GM11168 (cell line): ENCODE data around the gene ARHGAP18.

Experiments used
- in situ Hi-C: fragments of 300-500 bp; cut with MboI; formaldehyde crosslinking; loops from one replicate; pipeline ENCODE4 v1.12.0; 2022; ENCODE audit warnings: low sequenced_read_pairs; ENCODE audit not compliant: unreplicated experiment

Gene ARHGAP18

GRCh38 chr6:129647044-129647443, 62.9 kb downstream of the ARHGAP18 start:
- in situ Hi-C loops = no loop called here

- in situ Hi-C loops = no loop called here
Measured at GRCh38 chr6:129646642-129647041, 63.3 kb downstream of the ARHGAP18 start.

GRCh38 chr6:129645830-129646579, 64.0 kb downstream of the ARHGAP18 start:
- in situ Hi-C loops = no loop called here

GRCh38 chr6:129645106-129645829, 64.7 kb downstream of the ARHGAP18 start:
- in situ Hi-C loops = no loop called here

GRCh38 chr6:129644567-129645015, 65.4 kb downstream of the ARHGAP18 start:
- in situ Hi-C loops = no loop called here

- in situ Hi-C loops = no loop called here
Measured at GRCh38 chr6:129643968-129644367, 66.0 kb downstream of the ARHGAP18 start.

GRCh38 chr6:129643176-129643575, 66.8 kb downstream of the ARHGAP18 start:
- in situ Hi-C loops = no loop called here

- in situ Hi-C loops = no loop called here
Measured at GRCh38 chr6:129642322-129642721, 67.7 kb downstream of the ARHGAP18 start.

- in situ Hi-C loops = no loop called here
Measured at GRCh38 chr6:129641344-129641743, 68.6 kb downstream of the ARHGAP18 start.

- in situ Hi-C loops = no loop called here
Measured at GRCh38 chr6:129638686-129639085, 71.3 kb downstream of the ARHGAP18 start.

GRCh38 chr6:129638055-129638684, 71.8 kb downstream of the ARHGAP18 start:
- in situ Hi-C loops = no loop called here

GRCh38 chr6:129637340-129638054, 72.5 kb downstream of the ARHGAP18 start:
- in situ Hi-C loops = no loop called here

GRCh38 chr6:129635396-129636130, 74.4 kb downstream of the ARHGAP18 start:
- in situ Hi-C loops = no loop called here

GRCh38 chr6:129634411-129635230, 75.4 kb downstream of the ARHGAP18 start:
- in situ Hi-C loops = no loop called here

- in situ Hi-C loops = no loop called here
Measured at GRCh38 chr6:129633529-129633928, 76.4 kb downstream of the ARHGAP18 start.

GRCh38 chr6:129632172-129632613, 77.8 kb downstream of the ARHGAP18 start:
- in situ Hi-C loops = no loop called here

GRCh38 chr6:129631070-129631469, 78.9 kb downstream of the ARHGAP18 start:
- in situ Hi-C loops = no loop called here

GRCh38 chr6:129630596-129630995, 79.4 kb downstream of the ARHGAP18 start:
- in situ Hi-C loops = no loop called here
